Jurkat, Clone E6-1 (cell line): ENCODE measurements around the gene ZRANB3.

Experiments used
- DNase-seq: peaks from one replicate; pipeline ENCODE4 v3.0.0-alpha.2; 2011; ENCODE audit warnings: low read depth, low spot score
- H3K4me3 ChIP-seq: 2 replicates; pipeline ENCODE4 v1.5.1; 2011; ENCODE audit warnings: mild to moderate bottlenecking, low read length, control low read depth, moderate library complexity

ZRANB3 gene

GRCh38 chr2:135203944-135204343 is 327.1 kb downstream of the ZRANB3 start:
- no peak for DNase-seq
- no peak overlapping the region for H3K4me3 ChIP-seq

- DNase-seq = no peak
- H3K4me3 ChIP-seq = no peak overlapping the region
Observed at GRCh38 chr2:135202751-135203150, 328.3 kb downstream of the ZRANB3 start.

- no peak for DNase-seq
- H3K4me3 ChIP-seq = no peak overlapping the region
Observed at GRCh38 chr2:135198481-135198880, 332.5 kb downstream of the ZRANB3 start.

DNA sequence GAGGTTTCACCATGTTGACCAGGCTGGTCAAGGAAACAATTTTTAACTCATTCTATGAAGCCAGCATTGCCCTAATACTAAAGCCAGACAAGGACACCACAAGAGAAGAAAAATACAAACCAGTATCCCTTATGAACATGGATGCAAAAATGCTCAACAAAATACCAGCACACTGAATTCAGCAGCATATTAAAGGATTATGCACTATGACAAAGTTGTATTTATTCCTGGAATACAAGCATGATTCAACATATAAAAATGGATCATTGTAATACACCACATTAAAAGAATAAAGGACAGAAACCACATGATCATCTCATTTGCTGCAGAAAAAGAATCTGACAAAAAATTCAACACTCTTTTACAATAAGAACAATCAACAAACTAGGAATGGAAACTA is 340.2 kb downstream of the ZRANB3 start:
- DNase-seq = no peak

GRCh38 chr2:135189148-135189547 is 341.9 kb downstream of the ZRANB3 start:
- H3K4me3 ChIP-seq = no peak overlapping the region
- no peak for DNase-seq

More for the DNA sequence above, 340.2 kb downstream of the ZRANB3 start:
- H3K4me3 ChIP-seq = no peak overlapping the region

- no peak overlapping the region for H3K4me3 ChIP-seq
- no peak for DNase-seq
Observed at GRCh38 chr2:135187270-135187669, 343.7 kb downstream of the ZRANB3 start.

DNA sequence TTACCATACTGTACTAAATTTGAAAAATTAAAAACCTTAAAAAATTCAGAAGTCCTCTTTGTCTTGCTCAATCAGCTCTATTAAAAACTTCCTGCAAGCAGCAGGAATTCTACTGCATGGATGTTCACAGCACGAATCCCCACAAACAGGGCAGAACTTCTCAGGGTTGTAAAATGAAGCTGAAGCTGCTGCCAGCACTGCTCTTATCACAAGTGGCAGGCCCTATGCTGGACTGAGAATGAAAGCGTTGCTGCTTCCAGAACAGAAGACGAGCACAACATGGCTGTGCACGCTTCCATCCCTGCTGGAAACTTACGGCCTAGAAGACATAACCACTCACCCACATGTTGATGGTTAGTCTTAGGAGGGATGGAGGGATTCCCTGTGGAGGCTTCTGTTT is 345.0 kb downstream of the ZRANB3 start:
- H3K4me3 ChIP-seq = no peak overlapping the region
- no peak for DNase-seq

GRCh38 chr2:135183822-135184221 is 347.2 kb downstream of the ZRANB3 start:
- H3K4me3 ChIP-seq = no peak overlapping the region
- DNase-seq = no peak

DNA sequence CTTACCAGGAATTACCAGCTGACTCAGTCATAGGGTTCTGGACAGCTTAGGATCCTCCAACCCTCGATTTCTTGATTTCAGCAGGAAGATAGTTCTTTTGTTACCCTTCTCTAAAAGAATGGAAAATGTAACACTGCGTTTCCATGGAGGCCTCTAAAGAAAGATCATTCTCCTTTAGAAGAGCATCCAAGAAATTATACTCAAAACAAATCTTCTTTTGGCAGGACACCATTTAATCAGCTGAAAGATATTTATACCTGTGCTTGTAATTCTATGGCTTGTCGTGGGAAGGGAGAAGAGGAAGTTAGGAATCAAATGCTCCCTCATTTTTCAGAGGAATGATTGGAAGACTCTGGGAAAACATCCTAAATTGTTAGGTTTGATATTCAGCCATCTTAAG is 348.4 kb downstream of the ZRANB3 start:
- DNase-seq = no peak
- H3K4me3 ChIP-seq = no peak overlapping the region

DNA sequence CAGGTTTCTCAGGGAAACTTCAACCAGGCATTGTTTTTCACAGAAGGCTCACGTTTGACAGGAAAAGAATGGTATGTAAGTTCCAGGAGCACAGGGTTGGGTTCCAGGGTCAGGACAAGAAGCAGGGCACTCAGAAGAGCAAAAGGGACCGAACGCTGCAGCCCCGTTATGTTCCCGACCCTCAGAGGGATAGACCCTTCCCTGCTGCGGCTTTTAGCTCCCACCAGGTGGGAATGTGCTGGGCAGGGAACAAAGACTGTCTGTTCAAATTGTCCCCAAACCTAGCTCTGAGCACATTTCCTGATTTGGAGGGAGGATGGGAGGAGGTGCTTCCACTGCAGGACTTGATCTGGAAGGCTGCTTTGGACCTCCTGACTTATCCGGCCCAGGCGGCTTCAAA is 348.8 kb downstream of the ZRANB3 start:
- no peak overlapping the region for H3K4me3 ChIP-seq
- no peak for DNase-seq

- DNase-seq = no peak
- H3K4me3 ChIP-seq = no peak overlapping the region
Observed at GRCh38 chr2:135179689-135180088, 351.3 kb downstream of the ZRANB3 start.

DNA sequence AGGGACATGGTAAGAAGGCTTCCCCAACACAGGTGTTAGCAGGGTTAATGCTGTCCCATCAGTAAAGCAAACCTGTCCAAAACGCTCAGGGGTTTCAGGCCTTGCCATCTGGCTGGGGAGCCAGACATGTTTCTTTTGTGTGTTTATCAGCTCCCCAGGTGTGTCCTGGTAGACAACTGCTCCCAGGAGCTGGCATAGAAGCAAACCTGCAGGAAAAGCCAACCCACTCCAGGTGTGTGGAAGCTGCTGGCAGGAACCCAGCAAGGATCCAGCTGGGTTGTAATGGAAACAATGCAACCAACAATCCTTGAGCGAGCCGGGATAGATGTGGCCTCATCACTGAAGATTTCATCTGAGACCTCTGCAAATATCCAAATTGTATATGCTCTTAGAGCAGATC is 355.8 kb downstream of the ZRANB3 start:
- DNase-seq = no peak
- H3K4me3 ChIP-seq = no peak overlapping the region

DNA sequence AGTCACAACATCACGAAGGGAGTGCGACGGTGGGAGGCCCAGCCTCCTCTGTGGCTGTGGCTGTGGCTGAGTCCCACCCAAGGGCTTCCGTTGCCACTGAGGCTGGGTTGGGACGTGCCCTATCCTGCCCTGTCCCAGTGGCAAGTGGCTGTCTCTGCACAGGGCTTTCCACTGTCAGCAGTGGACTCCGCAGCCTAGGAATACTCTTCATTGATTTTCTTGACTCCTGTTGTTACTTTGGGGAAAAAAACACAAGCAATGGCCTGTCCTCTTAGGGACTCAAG is 356.3 kb downstream of the ZRANB3 start:
- no peak overlapping the region for H3K4me3 ChIP-seq
- DNase-seq = no peak

DNA sequence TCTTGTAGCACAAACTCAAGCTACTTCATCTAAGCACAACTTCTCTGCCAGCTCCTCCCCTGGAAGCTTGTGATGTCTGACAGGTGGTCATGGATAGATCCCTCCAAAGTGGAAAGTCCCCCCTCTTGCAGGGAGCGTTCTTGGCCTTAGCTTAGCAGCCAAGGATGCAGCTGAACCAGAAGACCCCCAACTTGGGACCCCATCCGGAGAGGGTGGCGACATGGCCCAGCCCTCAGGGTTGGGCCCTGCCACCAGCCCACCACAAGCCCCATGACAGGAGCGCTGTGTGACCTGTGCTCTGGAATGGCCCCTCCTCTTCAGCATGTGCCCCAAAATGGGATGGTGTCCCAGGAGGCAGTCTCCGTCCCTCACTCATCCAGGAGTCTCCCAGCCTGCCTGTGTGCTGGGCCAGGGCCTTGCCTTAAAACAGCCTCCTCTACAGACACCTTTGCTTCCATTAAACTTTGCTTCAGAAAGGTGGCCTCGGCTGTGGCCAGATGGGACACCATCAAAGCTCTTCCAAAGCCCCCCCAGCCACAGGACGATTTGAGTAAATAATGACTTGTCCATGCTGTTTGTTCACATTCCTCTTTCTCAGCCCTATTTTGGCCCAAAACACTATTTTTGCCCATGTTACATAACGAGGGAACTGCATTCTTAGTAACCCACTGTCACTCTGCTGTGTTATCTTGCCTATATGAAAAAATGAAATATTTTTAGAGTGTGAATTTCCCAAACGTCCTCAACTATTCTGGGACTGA is 356.8 kb downstream of the ZRANB3 start:
- H3K4me3 ChIP-seq = no peak overlapping the region

DNA sequence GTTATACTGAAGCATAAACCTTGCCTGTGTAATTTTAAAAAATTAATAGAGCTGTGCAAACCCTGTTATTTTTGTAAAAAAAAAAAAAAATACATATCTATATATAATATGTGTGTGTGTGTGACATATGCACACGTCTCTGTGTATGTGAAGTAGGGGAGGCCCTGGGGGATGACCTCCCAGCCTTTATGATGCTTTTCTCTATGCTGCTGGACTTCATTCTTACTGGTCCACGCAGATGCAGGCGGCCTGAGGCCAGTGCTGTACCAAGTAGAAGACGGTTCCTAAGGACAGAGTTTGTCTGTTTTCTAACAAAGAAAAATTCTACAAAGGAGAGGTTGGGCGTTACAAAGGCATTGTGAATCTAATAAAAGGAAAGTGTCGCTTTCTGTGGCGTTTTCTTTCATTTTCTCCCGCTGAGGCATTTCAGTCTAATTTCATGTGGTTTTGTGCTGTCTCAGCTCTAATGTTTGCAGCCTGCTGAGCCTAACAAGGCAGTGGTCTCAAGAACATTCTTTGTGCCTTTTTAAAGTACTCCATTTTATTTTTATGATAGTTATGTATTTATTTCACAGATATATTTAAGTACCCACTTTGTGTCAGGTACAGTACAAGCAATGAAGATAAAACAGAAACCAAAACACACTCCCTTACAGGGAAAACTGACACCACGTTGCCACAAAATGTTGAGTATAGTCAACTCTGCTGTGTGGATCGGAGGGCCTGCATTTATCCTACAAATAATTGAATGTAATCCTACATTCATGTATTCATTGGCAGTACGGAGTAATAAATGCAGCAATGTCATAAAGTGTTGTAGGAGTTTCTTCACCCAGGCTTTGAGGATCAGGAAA is 360.9 kb downstream of the ZRANB3 start:
- no peak overlapping the region for H3K4me3 ChIP-seq
- DNase-seq = peak; percentile 10

More for the DNA sequence above, 356.8 kb downstream of the ZRANB3 start:
- no peak for DNase-seq

- DNase-seq = no peak
- no peak overlapping the region for H3K4me3 ChIP-seq
Observed at GRCh38 chr2:135168204-135168856, 362.7 kb downstream of the ZRANB3 start.

DNA sequence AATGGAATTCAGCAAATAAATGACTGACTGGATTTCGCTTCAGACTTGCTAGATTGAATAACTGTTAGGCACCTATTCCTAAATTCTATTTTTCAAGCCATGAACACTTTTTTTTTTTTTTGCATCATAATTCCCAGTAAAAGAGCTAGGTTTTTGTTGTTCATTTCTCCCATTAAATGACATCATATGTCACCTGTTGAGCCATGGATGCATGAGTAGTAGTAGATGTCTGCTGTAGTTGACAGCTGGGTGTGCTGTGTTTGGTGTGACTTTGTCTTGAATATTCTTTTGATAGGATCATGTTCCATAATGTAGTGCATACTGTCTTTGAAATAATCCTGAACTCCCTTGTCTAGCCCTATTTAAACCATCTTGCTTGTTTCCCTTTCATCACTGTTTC is 363.7 kb downstream of the ZRANB3 start:
- H3K4me3 ChIP-seq = no peak overlapping the region
- no peak for DNase-seq

GRCh38 chr2:135164431-135164830 is 366.6 kb downstream of the ZRANB3 start:
- no peak for DNase-seq
- no peak overlapping the region for H3K4me3 ChIP-seq

- no peak overlapping the region for H3K4me3 ChIP-seq
- no peak for DNase-seq
Observed at GRCh38 chr2:135163901-135164300, 367.1 kb downstream of the ZRANB3 start.

GRCh38 chr2:135163306-135163705 is 367.7 kb downstream of the ZRANB3 start:
- no peak overlapping the region for H3K4me3 ChIP-seq

More at GRCh38 chr2:135163306-135163705, 367.7 kb downstream of the ZRANB3 start:
- DNase-seq = no peak
